HG03159 (cell line): ENCODE measurements around the gene CMIP.

Source experiments
- ATAC-seq: cut with Tn5 transposase; IDR thresholded peaks from one replicate; pipeline ENCODE4 v1.9.1; 2021; ENCODE audit warnings: mild to moderate bottlenecking, moderate library complexity; ENCODE audit not compliant: unreplicated experiment

Gene CMIP

DNA sequence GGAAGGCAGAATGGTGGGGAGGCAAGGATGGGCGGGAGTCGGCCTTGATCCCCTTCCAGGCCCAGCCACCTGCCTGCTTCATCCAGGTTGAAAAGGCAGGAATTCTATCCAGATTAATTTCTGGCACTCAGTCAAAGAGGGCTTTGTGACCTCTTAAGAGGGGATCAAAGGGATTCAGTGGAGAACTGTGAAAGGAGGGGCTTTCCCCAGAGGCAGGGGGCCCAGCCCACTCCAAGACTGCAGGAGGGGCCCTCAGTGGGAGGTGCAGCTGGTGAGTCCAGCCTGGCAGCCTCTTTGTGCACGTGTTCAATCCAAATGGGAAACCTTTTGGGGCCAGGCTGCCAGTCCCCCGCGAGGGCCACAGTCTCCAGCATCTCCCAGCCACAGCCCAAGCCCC, 186.0 kb downstream of the CMIP start:
- ATAC-seq = no peak

GRCh38 chr16:81632392-81633146, 188.0 kb downstream of the CMIP start:
- no peak for ATAC-seq

DNA sequence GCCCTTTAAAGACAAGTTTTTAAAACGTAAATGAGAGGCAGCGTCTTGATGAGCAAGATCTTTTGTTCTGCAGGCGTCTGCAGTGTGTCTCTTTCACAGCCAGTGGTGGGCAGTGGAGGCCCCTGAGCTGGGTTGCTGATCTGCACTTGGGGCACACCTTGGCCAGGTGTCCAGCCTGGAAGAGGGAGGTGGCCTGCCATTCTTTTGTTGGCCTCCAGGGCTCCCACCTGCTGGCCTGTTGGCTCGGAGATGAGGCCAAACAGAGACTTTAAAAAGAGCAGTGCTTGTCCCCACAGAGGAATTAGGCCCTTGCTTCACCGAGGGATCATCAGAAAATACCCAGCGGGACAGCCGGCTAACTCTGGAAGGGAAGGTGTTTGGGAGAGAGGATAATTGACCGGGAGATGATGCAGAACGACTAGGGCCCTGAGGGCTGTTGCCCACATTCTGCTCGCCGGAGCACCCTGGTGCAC, 188.6 kb downstream of the CMIP start:
- ATAC-seq = no peak

DNA sequence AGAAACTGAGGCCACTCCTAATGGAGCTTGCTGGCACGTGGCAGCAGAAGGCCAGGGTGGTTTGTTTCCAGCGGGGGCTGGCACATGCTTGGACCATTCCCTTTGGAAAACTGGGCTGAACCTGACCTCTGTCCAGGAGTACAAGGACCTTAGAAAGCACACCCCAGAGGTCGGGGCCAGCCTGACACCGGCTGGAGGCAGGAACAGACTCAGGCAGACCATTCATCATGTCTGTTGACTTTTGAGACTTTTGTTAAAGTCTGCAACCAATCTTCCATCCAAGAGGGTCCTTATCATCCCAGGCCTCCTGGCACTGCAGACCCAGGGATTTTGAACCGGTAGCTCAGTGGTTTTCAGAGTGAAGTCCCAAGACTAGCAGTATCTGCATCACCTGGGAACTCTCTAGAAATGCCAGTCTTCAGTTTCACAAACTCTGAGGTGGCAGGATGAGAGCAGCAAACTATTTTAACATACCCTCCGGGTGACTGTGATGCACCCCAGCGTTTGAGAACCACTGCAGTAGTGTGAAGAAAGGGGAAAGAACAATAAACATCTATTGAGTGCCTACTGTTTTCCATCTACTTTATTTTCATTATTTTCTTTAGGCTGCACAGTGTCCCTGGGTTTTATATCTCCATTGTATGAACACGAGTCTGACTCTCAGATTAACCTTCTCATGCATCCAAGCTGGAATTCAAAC, 189.2 kb downstream of the CMIP start:
- ATAC-seq = no peak

DNA sequence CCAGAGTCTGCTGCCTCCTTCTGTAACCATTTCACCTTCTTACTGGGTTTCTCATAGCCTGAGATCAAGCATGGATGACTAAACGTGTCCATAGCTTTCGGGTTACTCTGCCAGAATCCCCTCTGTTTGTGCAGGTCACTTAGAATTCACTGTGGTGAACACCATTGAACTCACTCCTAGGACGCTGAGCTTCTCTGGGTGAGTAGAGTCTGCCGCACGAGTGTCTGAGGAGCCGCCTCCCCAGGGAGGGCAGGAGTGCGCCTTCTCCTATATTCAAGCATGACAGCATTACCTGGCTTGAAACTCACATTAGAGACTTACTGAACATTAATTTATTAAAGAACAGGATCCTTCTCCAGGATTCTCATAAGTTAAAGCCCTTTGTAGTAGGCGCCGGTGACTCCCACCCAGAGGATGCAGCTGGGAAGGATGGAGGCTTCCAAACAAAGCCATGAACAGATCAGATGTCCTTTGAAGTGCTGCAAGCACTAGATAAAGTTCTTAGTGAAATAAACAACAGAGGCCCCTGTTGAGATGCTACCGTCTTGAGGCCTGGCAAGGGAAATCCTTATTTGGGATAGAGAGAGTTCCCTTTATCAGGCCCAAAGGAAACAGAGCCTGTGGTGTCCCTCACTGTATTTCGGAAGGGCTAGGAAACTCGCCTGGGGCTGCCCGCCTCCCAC, 189.9 kb downstream of the CMIP start:
- ATAC-seq = no peak

GRCh38 chr16:81635063-81635937, 190.7 kb downstream of the CMIP start:
- no peak for ATAC-seq

DNA sequence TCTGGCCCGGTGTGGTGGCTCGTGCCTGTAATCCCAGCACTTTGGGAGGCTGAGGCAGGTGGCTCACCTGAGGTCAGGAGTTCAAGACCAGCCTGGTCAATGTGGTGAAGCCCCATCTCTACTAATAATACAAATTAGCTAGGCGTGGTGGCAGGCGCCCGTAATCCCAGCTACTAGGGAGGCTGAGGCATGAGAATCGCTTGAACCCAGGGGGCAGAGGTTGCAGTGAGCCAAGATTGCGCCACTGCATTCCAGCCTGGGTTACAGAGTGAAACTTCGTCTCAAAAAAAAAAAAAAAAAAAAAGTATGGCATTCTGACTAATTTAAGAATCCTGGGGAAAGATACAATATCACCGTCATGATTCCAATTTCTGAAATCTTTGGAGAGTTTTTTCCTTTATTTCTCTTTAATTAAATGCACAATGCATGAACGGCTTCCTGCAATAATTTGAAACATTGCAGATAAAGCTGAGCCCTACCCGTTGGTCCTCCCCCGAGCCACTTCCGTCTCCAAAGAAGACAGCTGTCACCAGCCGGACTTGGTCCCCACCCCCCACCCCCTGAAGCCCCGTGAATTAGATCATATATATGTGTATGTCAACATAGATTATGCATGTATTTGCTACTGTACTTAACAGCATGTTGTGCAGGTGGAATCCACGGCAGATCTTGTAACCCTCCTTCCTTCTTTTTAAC, 191.8 kb downstream of the CMIP start:
- no peak for ATAC-seq

DNA sequence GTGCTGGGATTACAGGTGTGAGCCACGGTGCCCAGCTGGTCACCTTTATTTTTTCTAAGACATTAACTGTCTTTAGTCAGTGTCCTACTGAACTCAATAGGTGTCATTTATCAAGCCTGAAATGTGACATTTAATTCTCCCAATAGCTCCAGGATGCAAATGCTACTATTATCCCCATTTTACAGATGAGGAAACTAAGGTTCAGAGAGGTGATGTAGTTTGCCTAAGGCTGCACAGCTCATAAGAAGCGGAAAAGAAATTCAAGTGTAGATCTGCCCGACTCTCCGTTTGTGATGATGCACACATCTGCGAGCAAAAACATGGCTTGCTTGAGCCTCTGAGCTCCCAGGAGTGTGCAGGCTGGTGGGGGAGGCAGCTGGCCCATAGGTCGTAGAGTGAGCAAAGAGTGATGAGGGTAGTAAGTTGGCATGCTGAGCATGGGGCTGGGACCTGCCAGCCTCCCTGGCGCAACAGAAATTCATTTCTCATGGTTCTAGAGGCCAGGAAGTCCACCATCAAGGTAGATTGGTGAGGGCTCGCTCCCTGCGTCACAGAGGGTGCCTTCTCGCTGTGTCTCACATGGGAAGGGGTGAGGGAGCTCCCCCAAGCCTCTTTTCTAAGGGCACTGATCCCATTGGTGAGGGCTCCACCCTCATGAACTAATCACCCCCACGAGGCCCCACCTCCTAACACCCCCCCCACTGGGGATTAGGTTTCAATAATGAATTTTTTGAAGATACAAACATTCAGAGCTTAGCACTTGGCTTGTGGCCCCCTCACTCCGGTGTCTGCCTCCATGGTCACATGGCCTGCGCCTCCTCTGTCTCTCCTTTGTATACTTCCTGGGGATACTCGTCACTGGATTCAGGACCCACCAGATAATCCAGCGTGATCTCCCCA, 193.0 kb downstream of the CMIP start:
- ATAC-seq = no peak

DNA sequence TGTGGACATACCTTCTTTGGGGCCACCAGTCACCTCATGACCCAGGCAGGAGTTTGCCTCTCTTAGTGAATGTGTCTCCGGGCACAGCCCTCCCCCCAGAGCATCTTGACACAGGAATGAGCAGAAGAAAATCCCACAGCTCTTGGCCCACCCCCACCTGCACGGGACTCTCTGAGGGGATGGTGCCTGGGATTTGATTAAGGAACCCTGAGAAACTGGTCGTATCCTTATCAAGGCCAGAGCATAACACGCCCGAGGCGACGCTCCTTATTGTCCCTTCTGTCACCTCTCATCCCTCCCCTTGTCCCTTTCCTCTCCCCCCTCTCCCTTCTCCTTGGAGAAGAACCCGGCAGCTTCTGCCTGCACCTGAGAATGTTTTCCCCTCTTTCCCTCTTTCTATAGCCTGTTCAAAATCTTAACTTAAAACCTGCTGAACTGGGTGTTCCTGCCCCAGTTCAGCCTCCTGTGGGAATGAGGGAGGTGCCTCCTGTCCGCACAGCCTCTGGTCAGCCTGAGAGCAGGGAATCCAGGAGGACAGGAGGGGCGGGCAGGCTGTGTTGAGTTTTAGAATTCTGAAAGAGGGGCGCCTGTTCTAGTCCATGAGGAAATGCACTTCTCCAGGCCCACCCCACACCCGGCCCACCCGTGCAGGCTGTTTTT, 193.8 kb downstream of the CMIP start:
- ATAC-seq = no peak

DNA sequence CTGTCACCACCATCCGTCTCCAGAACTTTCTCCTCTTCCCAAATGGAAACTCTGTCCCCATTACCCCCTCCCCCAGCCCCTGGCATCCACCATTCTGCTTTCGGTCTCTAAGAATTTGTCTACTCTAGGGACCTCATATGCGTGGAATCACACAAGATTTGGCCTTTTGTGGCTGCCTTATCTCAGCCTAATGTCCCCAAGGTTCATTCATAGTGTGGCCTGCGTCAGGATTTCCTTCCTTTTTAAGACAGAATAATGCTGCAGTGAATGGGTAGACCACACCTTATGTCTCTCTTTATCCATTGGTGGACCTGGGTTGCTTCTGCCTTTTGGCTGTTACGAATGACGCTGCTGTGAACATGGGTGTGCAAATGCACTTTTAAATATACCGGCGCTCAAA, 194.7 kb downstream of the CMIP start:
- ATAC-seq = no peak

DNA sequence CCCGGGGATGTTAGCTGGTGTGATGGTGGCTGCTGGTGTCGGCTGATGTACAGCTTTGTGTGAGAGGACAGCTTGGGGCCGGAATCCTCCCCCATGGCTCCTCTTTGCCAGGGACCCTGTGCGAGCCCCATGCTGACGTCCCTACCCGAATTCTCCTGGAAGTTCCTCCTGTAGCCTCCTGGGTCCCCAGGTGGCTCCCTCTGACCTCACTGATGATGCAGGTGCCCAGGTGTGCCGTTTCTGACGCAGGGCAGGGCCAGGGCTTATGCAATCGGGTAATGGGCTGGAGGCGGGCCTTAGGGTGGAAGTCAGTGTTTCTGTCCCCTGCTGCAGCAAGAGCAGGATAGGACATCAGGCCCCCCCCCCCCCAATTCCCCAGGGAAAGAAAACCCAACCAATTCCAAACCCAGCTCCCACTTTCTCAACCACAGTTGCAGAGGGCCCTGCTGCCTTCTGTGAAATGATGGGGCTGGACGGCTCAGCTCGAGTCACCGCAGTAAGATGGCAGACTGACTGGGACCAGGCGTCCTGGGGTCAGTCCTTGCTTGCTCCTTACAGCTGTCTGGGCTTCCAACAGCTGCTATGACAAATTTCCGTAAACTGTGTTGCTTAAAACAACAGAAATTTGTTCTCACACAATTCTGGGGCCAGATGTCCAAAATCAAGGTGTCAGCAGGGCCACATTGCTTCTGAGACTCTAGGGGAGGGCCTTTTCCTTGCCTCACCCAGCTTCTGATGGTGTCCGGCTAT, 195.5 kb downstream of the CMIP start:
- no peak for ATAC-seq

GRCh38 chr16:81640681-81641070, 196.1 kb downstream of the CMIP start:
- no peak for ATAC-seq

DNA sequence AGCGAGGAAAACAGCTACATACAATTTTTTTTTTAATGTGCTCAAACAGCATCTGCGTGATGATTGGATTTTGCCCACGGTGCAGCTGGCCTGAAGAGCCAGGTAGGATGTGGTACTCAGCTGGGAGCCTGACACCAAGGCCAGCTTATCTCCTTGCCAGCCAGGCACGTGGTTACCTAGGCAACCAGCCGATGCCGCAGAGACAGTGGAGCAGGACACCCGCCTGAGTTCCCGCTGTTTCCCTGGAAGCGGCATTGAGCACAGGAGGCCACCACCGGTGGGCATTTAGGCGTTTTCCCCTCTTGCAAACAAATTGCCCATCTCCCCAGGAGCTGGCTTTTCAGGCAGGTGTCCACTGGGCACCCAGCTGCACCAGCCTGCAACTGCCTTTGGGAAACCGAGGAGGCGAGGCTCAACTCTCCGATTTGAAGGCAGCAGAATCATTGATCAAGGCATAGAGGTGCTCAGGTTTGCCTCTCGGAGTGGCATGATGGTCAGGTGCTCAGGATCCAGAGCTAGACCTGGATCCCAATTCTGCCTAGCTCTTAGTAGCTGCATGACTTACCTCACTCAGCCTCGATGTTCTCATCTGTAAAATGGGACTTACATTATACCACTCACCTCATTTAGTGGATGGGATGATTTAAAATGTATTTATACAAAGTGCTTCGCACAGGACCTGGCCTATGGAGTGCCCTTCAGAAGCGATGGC, 196.9 kb downstream of the CMIP start:
- no peak for ATAC-seq

DNA sequence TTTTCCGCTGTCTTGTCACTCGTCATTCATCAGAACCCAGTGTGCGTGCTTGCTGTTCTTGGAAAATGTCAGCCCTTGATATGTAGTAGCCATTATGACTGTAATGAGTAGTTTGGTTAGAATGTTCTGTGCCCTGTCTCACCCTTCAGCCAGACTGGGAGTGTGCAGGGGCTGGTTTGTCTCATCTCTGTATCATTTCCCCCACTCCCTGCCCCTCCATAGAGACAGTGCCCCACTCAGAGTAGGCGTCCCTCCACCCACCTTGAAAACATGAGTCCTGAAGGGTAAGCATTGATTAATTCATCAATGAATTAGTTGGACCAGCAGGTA, 197.5 kb downstream of the CMIP start:
- no peak for ATAC-seq

DNA sequence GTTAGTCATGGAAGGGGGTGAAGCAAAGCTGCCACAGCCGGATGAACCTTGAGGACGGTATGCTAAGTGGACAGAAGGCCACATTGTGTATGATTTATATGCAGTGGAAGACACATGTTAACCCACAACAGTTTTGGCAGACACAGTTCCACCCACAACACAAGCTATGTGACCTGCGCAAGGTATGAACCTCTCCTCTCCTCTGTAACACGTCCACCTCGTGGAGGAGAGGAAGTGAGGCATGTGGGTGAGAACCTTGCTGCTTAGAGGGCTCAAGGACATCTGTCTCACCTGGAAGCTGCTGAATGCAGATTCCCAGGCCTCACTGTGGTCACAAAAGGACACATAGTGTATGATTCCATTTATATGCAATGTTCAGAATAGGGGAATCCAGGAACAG, 198.3 kb downstream of the CMIP start:
- ATAC-seq = no peak

DNA sequence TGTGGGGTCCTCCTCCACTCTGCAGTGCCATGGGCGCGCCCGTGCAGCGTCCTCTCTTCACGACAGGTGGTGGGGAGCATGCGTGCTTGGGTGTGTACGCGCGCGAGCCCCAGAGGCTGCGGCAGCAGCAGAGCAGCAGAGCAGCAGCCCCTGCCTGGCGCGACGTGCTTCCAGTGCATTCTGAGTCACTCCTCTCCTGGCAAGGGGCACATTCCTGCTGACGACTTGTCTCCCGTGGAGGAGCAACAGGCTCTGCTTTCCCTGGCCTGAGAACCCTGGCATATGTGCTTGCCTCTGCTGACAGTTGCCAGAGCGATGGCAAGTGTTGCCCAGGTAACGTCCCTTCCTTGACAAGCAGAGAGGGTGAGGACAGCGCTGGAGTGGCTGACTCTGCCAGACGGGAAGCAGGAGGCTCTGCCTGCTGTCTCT, 200.7 kb downstream of the CMIP start:
- no peak for ATAC-seq

DNA sequence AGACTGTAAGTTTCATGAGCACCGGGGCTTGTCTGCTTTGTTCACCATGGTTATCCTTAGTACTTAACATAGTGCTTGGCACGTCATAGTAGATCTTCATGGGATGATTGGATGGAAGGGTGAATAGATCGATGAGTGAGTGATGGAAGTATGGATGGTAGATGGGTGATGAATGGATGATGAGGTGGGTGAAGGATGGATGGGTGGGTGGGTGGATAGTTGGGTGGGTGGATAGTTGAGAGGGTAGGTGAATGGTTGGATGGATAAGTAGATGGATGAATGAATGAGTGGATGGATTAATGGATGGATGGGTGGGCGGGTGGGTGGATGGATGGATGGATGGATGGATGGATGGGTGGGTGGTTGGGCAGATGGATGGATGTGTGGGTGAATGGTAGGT, 201.3 kb downstream of the CMIP start:
- ATAC-seq = no peak

DNA sequence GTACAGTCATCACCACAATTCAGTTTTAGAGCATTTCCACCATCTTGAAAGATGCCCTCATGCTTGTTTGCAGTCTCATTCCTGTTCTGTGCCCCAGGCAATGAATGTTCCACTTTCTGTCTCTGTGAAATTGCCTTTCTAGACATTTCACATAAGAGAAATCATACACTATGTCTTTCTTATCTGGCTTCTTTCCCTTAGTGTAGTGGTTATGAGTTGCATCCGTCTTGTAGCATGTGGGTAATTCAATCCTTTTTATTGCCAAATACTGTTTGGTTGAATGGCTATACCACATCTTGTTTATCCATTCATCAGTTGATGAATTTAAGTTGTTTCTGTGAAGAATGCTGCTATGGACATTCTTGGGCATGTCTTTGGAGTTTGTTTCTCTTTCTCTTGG, 202.0 kb downstream of the CMIP start:
- ATAC-seq = no peak
